ENCODE measurements around the gene SAMM50.

Gene SAMM50

GRCh38 chr22:43946384-43946667, 8.9 kb upstream of the SAMM50 start:
- DNase-seq, result no peak

- DNase-seq, result no peak
These were observed 6.3 kb upstream of the SAMM50 start for GRCh38 chr22:43948836-43949406.

DNA sequence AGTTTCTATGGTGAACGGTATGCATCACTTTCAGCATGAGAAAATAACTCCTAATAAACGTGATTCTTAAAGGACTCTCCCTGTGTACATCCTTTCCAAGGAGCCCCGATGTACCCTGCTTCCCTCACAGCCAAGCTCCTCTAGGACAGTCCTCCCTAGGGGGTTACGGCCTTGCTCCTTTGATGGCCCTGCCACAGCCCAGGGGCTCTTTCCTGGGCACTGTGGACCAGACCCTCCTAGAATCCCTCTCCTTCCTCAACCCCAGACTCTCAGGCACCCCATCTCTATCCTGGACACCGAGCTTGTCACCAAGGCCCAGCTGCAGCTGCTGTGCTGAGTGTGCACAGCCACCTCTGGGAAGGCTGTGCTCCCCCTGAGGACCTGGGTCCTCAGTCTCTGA, 3.9 kb upstream of the SAMM50 start:
- no peak for DNase-seq

DNA sequence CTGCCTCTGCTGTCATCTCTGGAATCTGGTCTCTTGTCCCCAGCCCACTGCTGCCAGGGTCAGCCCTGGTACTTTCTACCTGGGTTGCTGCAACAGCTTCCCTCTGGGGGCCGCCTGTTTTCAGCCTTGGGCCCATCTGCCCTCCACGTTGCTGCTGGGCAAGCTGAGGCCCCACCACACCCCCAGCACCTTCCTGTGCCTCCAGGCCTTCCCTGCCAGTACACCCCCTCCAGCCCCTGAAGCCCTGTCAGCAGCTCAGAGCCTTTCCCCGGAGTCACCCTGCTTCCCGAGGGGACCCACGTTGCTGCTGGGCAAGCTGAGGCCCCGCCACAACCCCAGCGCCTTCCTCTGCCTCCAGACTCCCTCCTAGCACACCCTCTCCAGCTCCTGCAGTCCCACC, 3.3 kb upstream of the SAMM50 start:
- DNase-seq, result no peak

DNA sequence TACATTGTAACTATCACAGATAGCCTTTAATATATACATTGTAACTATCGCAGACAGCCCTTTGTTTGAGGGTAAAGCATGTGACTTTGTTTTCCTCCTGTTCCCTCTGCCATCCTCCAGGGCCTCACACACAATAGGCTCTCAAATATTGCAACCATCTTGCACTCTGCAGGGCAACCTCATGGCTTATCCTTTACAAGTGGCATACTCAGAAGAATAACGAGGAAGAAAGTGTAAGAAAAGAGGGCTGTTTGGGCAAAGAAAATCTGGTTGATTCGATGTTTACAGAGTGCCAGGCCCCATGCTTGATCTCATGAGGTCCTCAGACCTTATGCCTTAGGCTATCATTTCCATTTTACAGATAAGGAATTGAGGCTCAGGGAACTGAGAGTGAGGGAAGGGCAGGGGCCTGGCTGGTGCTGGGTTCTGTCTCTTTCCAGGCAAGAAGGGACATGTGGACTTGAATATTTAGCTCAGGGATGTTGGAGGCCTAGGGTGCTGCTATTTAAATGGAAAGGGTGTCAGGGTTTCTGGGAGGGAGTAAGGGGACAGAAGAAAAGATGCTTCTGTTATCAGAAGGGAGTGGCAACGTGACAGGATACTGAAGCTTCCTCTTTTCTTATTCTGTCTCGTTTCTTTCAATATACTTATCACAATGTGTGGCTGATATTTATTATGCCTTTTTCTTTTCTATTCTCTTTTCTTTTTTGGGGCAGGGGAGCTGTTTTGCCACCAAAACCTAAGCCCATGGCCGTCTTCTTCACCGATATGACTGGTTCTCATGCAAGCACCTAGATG, 1.1 kb upstream of the SAMM50 start:
- no peak for DNase-seq

GRCh38 chr22:43955883-43956782, 891 bp downstream of the SAMM50 start:
- peak; percentile 35 for DNase-seq

DNA sequence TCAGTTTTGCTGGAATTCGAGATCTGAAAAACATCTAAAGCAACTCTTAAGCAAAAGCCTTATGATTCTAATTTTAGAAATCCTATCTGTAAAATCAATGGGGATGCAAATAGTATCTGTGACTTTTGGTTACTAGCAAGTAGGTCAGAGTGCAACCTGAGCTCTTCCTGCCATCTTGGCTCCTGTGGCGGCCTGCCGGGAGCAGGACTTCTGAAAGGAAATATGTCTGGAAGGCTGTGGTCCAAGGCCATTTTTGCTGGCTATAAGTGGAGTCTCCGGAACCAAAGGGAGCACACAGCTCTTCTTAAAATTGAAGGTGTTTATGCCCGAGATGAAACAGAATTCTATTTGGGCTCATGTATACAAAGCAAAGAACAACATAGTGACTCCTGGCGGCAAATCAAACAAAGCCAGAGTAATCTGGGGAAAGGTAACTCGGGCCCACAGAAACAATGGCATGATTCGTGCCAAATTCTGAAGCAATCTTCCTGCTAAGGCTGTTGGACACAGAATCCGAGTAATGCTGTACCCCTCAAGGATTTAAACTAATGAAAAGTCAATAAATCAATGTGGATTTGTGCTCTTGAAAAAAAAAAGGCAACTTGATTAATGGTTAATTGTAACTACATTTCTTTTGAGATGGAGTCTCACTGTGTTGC, 1.7 kb downstream of the SAMM50 start:
- DNase-seq, result no peak

GRCh38 chr22:43957871-43958270, 2.6 kb downstream of the SAMM50 start:
- no peak for DNase-seq

DNA sequence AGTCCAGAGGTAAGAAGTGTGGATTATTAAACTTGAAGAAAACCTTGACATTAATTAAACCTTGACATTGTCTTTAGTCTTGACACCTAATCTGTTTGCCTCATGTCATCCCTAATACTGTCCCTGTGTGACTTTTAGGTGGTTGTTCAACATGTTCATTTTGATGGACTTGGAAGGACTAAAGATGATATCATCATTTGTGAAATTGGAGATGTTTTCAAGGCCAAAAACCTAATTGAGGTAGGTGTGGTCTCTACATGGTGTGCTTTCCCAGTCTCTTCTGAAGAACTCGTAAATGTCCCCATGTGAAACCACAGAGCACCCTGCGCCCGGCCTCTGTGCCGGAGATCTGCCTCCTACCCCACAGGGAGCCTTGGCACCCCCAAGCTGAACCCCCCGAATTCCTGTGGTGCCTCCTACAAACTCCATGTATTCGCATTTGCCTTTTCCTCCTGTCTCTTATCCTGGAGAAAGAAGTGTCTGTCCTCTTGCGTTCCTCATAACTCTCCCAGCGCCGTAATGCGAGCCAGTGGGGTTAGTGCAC, 9.1 kb downstream of the SAMM50 start:
- no peak for DNase-seq

DNA sequence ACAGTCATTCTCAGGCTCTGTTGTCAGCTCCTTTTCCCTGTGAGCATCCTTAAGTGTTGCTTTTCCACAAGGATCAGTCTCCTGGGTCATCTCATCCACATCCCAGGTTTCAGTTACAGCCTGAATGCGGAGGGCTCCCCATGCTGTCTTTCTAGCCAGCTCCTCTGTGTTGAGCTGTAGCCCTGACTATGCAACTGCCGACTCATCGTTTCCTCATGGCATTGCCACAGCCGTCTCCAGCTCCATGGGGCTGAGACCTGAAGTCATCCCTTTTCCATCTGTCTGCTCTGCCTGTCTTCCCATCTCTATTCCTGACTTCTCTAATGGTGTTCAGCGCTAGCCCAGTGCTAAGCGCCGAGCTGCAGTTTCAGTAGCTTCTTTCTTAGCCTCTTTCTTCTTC, 11.8 kb downstream of the SAMM50 start:
- no peak for DNase-seq

DNA sequence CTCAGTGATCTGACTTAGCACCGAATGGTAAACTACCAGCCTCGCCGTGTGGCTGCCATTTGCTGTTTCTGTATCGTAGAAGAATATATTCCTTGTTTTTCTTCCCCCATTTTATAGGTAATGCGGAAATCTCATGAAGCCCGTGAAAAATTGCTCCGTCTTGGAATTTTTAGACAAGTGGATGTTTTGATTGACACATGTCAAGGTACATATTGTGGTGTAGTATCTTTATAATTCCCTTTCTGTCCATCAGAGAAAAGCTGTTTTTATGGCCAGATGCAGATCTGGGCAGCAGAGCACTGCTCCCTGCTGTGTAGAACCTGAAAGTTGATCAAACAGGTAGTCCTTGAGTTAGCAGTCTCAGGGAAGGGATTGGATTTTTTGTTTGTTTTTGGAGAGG, 13.4 kb downstream of the SAMM50 start:
- DNase-seq, result no peak

DNA sequence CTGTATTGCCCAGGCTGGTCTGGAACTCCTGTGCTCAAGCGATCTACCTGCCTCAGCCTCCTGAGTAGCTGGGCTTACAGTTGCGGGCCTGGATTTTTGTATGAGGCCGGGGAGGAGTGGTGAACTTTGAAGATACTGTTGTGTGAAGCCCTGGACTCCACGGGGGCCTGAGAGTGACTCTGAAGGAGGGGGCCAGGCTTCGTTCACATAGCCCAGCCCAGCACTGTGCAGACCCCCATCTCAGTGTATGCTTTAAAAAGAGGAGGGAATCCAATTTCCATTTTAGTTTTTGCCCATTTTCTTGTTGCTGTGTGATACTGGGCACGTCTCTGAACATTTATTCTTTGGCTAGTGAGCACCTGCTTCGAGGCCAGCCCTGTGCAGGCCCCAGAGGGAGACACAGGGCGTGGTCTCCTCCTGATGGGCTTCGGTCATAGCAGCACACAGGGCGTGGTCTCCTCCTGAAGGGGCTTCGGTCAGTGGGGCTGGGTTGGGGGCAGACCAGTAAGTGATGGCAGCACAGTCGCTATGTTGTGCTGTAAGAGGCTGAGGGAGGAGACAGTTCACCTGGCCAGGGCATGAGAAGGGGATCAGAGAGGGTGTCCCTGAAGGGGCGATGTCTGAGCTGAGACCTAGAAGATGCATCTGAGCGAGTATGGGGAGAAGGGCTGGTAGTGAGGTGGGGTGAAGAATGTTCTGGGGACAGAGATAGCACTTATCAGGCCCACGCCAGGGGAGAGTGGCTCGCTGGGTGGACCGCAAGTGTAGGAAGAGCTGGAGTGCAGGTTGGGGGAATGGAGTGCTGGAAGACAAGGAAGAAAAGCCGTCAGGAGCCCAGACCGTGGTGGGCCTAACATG, 14.0 kb downstream of the SAMM50 start:
- no peak for DNase-seq

GRCh38 chr22:43969989-43970755, 14.9 kb downstream of the SAMM50 start:
- no peak for DNase-seq

- no peak for DNase-seq
These were observed 15.9 kb downstream of the SAMM50 start for GRCh38 chr22:43971112-43971511.

- no peak for DNase-seq
These were observed 17.8 kb downstream of the SAMM50 start for GRCh38 chr22:43972931-43973462.

GRCh38 chr22:43974028-43974545, 18.8 kb downstream of the SAMM50 start:
- no peak for DNase-seq

- DNase-seq, result no peak
These were observed 19.8 kb downstream of the SAMM50 start for GRCh38 chr22:43975041-43975440.

- no peak for DNase-seq
These were observed 21.9 kb downstream of the SAMM50 start for GRCh38 chr22:43976861-43977795.

DNA sequence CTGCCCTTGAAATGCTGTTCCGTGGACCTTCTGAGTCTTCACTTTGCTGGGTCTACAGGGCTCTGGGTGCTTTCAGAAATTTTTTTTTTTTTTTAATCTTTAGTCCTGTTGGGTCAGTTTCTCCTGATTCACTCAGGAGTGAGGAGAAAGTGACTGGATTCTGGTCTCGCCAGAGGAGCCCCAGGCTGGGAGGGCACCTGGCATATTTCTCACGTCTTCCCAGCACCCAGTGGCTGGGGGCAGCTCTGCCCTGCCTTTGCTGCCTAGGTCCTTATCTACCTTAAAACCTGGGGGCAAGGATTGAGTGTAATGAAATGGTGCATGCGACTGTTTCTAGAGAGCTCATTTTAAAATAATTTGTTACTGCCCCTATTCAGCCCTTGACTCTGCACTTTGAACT, 23.3 kb downstream of the SAMM50 start:
- DNase-seq, result no peak

- DNase-seq, result no peak
These were observed 25.3 kb downstream of the SAMM50 start for GRCh38 chr22:43980579-43980978.

All from activated CD4-positive, alpha-beta T cell treated with anti-CD3 and anti-CD28 coated beads, Interleukin-10, Interleukin-2, amounts not matched to agents 100 ng/mL and 50 ng/mL, durations not matched to agents 16 hours and 8 hours (primary cell).